Kidney glomerular epithelial cell (primary cell): ENCODE data around the gene GALNT13.

Experiments
- DNase-seq: peaks from one replicate; lab custom pipeline; 2025; lab: John Stamatoyannopoulos, UW

The GALNT13 gene

GRCh38 chr2:153871231-153872221 lies at the start of gene GALNT13:
Gene GALNT13 (plus strand): TSS chr2:153871922.
- no peak for DNase-seq

GRCh38 chr2:153823880-153824279 lies 47.8 kb upstream of the GALNT13 start:
- DNase-seq = no peak

DNA sequence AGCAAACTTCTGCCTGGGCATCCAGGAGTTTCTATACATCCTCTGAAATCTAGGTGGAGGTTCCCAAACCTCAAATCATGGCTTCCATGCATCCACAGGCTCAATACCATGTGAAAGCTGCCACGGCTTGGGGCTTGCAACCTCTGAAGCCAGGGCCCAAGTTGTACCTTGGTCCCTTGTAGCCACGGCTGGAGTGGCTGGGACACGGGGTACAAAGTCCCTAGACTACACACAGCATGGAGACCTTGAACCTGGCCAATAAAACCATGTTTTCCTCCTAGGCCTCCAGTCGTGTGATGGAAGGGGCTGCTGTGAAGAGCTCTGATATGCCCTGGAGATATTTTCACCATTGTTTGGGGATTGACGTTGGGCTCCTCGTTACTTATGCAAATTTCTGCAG lies 43.4 kb upstream of the GALNT13 start:
- DNase-seq = no peak

DNA sequence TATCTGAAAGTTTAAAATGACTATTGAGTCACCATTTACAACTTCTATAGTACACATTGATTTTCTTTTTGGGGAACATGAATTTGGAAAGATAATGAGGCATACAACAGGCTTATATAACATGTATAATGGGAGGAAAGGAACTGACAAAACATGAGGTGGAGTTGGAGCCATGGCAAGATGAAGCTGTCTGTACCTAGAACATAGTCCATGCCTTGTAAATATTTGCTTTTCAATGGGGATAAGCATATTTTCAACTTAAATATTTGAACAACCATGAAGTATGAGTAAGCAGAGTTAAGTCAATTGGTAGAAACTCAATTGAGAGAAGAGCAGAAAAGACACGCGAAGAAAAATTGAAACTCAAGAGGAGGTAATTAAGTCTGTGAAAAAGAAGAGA lies 37.1 kb upstream of the GALNT13 start:
- DNase-seq = no peak

- DNase-seq = no peak
Observed at GRCh38 chr2:153858250-153858649, 13.5 kb upstream of the GALNT13 start.

DNA sequence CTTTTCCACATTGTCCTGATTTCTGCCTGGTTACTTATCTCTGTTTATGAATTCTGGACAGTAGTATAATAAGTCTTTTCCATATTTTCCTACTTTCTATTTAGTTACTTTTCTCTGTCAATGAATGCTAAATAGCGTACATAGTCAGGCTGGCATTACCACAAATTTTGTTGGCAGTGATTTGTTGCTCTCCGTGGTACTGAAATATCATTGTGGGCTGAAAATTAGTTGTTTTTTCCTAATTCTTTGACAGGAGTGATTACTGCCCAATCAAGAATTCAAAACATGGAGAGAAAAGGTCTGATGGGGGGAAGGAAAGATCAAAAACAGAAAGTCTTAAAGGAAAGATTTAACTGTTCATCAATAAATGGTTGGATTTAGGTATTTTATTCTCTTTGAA lies 7.7 kb upstream of the GALNT13 start:
- no peak for DNase-seq

- DNase-seq = no peak
Observed at GRCh38 chr2:153866595-153866994, 5.1 kb upstream of the GALNT13 start.

DNA sequence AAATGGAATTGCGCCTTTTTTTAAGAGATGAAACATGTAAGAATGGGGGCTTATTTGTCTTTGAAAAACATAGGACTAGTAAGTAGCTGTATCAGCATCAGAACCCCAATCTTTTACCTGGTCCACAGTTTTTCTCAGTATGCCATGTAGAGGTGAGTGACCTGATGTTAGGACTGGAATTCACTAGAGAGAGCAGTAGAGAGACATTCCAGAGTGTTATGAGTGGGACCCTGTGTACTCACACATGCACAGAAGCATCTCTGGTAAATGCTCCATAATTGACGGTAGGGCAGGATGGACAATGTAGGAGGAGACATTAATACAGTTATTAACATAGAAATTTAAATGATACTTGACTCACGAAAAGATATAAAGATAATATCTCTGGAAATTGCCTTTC lies 1.4 kb upstream of the GALNT13 start:
- DNase-seq = no peak

- no peak for DNase-seq
Observed at GRCh38 chr2:153872311-153873051, 759 bp downstream of the GALNT13 start.

DNA sequence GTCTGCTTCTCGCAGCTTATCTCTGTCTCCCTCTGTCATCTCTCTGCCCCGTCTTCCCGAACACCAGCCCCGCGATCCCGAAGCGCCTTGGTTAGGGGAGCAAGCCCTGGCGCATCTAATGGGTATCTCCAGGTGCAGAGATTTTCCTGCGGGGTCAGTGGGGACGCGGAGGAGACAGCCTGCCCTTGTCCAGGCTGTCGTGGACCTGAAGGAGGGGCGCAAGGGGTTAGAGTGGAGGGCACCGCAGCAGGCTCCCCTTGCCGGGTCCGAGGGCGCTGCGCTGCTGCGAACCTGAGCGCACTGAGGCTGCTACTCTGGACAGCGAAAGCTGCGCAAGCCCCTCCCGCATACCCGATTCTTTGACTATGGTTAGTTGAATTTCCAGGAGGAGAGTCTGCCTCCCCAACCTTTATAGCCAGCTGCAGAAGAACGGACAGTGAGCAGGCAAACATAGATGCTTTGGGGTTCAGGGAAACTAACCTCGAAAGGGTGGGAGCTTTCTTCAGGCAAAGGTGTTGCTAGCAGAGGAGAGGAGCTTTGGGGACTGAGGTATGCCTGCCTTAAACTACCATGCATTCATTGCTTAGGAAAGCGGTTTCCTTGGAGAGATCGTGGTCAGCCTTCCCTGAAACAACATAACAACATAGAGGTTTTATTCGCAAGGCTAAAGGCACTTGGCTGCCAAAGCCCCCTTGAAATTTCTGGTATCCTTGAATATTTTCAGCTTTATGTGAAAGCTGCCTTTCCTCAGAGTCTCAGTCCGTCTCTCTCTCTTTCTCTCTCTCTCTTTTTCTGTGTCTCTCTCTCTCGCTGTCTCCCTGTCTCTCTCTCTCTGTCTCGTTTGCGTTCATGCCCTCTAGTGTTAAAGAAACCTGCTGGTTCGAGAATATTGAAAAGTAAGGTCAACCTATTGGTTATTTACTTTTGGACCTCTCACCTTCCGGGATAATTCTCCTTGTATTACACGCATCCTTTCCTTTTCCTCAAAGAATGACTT lies 1.6 kb downstream of the GALNT13 start:
- DNase-seq = no peak

- no peak for DNase-seq
Observed at GRCh38 chr2:153875801-153876466, 4.2 kb downstream of the GALNT13 start.

- DNase-seq = no peak
Observed at GRCh38 chr2:153880926-153881325, 9.2 kb downstream of the GALNT13 start.

DNA sequence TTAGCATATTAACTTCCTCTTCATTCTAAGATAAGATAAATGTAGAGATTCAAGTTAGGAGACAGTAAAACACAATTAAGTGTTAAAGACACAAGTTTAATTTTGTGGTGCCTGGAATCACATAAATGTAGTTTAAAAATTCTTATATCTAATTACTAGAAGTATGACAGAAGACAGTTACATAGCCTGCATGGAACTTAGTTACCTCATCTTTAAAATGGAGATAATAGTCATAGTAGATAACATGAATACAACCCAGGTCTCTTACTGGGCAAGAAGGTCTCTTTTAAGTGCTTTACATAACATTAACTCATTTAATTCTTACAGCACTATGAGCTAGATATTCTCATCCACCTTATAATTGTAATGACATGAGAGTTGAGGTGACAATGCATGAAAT lies 15.1 kb downstream of the GALNT13 start:
- no peak for DNase-seq

DNA sequence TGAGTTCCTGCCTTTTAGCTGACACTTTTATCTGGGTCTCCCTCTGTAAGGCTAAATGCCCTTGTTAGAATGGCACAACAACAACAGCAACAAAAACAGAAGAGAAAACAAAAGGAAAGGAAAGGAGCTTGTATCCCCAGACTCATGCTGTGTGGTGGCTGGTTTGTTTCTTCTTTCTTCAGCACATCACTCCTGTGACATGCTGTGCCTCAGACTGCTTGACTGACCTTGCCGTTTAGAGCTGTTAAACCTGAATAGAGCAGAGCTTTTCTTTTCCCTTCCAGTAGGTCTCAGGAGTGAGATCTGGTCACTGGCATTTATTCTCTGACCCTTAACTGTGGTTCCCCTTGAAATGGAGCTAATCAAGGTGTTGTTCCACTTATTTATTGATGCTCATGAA lies 18.9 kb downstream of the GALNT13 start:
- no peak for DNase-seq

DNA sequence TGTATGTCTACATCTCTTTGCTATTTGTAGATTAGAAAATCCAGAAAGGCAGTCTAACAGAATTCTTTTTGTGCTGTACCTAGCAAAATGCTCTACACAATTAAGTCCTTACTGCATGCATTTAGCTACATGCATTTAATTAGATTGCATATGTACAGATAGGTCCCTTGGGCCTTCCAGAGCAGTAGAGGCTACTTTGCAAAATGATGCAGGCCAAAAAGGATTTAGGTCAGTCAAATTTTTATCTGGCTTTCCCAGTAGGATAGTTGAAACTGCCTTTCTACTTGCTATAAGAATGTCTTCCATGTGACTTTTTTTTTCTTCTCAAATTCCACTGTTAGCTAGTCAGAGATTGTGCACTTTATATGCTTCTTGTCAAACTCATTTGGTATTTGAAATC lies 19.3 kb downstream of the GALNT13 start:
- no peak for DNase-seq

GRCh38 chr2:153912798-153913396 lies 41.2 kb downstream of the GALNT13 start:
- DNase-seq = no peak

GRCh38 chr2:153917570-153917969 lies 45.8 kb downstream of the GALNT13 start:
- DNase-seq = no peak

- DNase-seq = no peak
Observed at GRCh38 chr2:153935511-153935910, 63.8 kb downstream of the GALNT13 start.

GRCh38 chr2:153939124-153939796 lies 67.5 kb downstream of the GALNT13 start:
- DNase-seq = no peak

- no peak for DNase-seq
Observed at GRCh38 chr2:153940511-153940910, 68.8 kb downstream of the GALNT13 start.
